ENCODE data around the gene GOSR2.

GOSR2 gene

GRCh38 chr17:46922804-46923635, at the start of gene GOSR2:
TSS of gene GOSR2 (plus strand) at chr17:46923160. CDS start at chr17:46923193, 33 bp downstream.
- peak; percentile 91 for DNase-seq (ENCODE audit: low spot score)

GRCh38 chr17:46873941-46874645, 48.9 kb upstream of the GOSR2 start:
- no peak for DNase-seq (ENCODE audit: low spot score)

- DNase-seq (ENCODE audit: low spot score) = no peak
These were observed 48.1 kb upstream of the GOSR2 start for GRCh38 chr17:46874906-46875305.

- DNase-seq (ENCODE audit: low spot score) = no peak
These were observed 47.1 kb upstream of the GOSR2 start for GRCh38 chr17:46875849-46876352.

GRCh38 chr17:46876353-46876887, 46.5 kb upstream of the GOSR2 start:
- no peak for DNase-seq (ENCODE audit: low spot score)

- no peak for DNase-seq (ENCODE audit: low spot score)
These were observed 46.0 kb upstream of the GOSR2 start for GRCh38 chr17:46876926-46877325.

GRCh38 chr17:46877466-46877865, 45.5 kb upstream of the GOSR2 start:
- no peak for DNase-seq (ENCODE audit: low spot score)

GRCh38 chr17:46878055-46878454, 44.9 kb upstream of the GOSR2 start:
- no peak for DNase-seq (ENCODE audit: low spot score)

- no peak for DNase-seq (ENCODE audit: low spot score)
These were observed 43.9 kb upstream of the GOSR2 start for GRCh38 chr17:46879101-46879500.

- no peak for DNase-seq (ENCODE audit: low spot score)
These were observed 41.9 kb upstream of the GOSR2 start for GRCh38 chr17:46881015-46881414.

GRCh38 chr17:46882666-46883065, 40.3 kb upstream of the GOSR2 start:
- no peak for DNase-seq (ENCODE audit: low spot score)

GRCh38 chr17:46883871-46884520, 39.0 kb upstream of the GOSR2 start:
- DNase-seq (ENCODE audit: low spot score) = no peak

- no peak for DNase-seq (ENCODE audit: low spot score)
These were observed 38.4 kb upstream of the GOSR2 start for GRCh38 chr17:46884552-46884951.

GRCh38 chr17:46885415-46886309, 37.3 kb upstream of the GOSR2 start:
- no peak for DNase-seq (ENCODE audit: low spot score)

GRCh38 chr17:46886310-46886663, 36.7 kb upstream of the GOSR2 start:
- no peak for DNase-seq (ENCODE audit: low spot score)

GRCh38 chr17:46887717-46888116, 35.2 kb upstream of the GOSR2 start:
- peak; percentile 3 for DNase-seq (ENCODE audit: low spot score)

- no peak for DNase-seq (ENCODE audit: low spot score)
These were observed 34.2 kb upstream of the GOSR2 start for GRCh38 chr17:46888727-46889126.

GRCh38 chr17:46889519-46889918, 33.4 kb upstream of the GOSR2 start:
- DNase-seq (ENCODE audit: low spot score) = no peak

- no peak for DNase-seq (ENCODE audit: low spot score)
These were observed 32.9 kb upstream of the GOSR2 start for GRCh38 chr17:46889992-46890564.

GRCh38 chr17:46890638-46891037, 32.3 kb upstream of the GOSR2 start:
- DNase-seq (ENCODE audit: low spot score) = no peak

- DNase-seq (ENCODE audit: low spot score) = no peak
These were observed 30.7 kb upstream of the GOSR2 start for GRCh38 chr17:46892192-46892703.
